Pons (tissue), 1 donor: ENCODE measurements around the gene AQR.
"Not testable (repeated sequence)": the region's sequence is repeated elsewhere in the genome, so short reads cannot be mapped to it uniquely, and the experiment has no call there.

ENCODE experiments used
- DNase-seq: peaks from one replicate; pipeline ENCODE4 v3.0.0-alpha.2; 2016; ENCODE audit warnings: low spot score

The AQR gene

DNA sequence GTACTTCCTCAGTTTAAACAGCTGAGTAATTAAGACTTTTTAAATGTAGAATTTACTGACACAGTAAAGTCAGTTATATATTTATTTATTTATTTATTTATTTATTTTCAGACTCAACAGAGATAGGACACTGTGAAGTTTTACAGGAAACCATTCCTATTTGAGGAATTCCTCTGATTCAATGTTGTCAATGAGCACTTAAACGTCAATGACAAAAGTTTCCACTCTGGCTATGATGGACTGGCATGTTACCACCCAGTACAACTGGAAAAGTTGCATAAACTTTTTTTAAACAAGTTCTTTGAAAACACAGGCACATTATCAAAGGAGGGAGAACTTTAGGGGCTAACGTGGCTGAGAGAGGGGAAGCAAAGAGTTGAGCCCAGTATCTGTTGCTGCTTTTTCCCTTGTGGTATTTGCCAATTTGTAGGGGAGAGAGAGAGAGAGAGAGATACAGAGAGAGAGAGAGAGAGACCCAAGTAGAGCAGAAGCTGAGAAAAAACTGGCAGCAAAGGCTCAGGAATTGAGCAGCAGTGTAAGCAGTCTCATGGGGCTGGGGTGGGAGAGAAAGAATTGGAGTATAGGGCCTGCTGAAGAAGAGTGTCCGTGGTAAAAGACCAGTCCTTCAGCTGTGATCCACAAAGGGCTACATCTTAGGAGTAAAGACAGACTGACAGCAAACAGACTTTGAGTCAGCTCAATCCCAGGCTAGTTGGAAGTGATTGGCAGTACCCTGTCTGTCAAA lies 155.9 kb downstream of the AQR start:
- no peak for DNase-seq

DNA sequence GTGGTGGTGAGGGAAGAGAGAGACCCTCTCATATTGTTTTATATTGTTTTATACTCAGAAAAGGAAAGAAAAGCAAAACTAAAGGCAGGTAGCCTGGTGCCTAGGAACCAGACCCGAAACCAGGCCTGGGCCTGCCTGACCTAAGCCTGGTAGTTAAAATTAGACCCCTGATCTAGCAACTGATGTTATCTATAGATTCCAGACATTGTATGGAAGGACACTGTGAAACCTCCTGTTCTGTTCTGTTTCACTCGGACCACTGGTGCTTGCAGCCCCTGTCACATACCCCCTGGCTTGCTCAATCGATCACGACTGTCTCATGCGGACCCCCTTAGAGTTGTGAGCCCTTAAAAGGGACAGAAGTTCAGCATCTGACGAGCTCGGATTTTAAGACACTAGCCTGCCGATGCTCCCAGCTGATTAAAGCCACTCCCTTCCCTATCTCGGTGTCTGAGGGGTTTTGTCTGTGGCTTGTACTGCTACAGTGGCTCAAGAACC lies 156.6 kb downstream of the AQR start:
- DNase-seq, result not testable (repeated sequence)

DNA sequence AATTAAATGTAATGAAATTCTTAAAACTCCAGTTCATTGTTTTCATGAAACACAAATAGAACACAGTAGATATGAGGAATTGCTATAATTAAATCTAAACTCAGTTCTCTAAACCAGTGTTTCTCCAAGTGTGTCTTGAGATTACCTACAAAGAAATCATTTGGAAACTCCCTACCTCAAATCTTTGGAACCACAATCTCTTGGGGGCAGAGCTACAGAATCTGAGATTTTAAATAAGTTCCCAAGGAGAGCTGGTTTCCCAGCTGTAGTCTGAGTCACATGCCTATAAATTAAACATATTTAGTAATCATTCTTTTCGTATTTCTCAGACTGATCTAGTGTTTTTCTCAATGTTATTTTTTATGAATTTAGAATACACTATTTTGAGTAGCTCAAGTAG lies 157.2 kb downstream of the AQR start:
- DNase-seq, result no peak

DNA sequence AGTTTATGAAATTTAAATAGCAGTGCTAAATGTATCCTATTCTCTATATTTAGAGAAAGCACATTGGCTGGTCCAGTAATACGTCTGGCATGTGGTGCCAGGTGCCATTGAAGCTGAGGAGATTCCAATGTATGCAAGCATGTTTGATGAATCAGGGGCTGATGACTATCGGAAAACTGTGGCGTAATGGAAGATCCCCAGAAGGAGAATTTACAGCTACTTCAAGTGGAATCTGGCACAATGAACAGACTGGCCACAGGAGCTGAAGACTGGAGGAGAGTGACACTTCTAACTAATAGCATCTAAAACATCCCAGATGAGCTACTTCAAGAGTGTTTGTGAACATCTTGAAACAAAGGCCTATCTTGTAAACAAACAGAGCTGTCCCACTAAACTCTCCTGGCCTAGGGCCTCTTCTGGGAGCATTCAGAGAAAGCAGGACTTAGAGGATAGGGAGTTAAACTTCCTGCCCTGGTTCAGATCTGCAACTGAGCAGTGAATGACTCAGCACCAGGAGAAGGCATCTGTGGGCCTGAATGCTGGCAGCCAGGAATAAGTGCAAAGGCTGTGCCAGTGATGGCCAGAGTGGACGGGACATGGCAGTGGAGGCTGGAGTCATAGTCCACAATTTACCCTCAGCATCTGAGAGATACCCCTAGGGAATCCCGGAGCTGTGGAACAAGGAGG lies 159.0 kb downstream of the AQR start:
- DNase-seq, result no peak

DNA sequence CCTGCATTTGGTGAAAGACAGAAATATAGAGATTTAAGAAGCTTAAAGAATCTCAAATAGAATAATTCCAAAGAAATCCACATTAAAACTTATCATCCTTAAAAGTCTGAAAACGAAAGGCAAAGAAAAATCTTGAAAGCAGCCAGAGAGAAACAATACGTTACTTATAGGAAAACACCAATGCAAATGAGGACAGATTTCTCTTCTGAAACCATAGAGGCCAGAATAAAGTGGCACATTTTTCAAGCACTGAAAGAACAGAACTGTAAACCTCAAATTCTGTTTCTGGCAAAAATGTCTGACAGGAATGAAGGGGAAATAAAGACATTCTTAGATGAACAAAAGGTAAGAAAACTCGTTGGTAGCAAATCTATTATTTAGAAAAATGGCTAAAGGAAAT lies 160.4 kb downstream of the AQR start:
- DNase-seq, result no peak

DNA sequence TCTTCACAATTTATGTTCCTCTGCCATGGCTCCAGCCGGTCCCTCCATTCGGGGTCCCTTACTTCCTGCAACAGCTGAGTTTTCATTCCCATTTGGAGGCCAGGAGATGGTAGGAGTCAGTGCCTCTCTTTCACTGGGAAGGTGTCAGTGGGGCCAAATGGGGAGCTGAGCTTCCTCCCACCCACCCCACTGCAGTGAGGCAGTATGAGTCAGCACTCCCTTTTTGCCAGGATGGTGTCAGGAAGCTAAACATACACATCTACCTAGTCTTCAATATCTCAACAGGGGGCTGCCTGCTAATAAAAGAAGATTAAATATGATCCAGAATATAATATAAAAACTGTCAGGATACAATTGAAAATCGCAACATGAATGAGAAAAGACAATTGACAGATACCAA lies 161.5 kb downstream of the AQR start:
- DNase-seq, result no peak

DNA sequence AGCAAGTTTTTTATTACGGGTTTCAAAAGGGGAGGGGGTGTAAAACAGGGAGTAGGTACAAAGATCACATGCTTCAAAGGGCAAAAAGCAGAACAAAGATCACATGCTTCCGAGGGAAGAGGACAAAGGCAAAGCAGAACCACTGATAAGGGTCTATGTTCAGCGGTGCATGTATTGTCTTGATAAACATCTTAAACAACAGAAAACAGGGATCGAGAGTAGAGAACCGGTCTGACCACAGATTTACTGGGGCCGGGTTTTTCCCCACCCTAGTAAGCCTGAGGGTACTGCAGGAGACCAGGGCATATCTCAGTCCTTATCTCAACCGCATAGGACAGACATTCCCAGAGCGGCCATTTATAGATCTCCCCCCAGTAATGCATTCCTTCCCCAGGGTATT lies 162.3 kb downstream of the AQR start:
- not testable (repeated sequence) for DNase-seq

DNA sequence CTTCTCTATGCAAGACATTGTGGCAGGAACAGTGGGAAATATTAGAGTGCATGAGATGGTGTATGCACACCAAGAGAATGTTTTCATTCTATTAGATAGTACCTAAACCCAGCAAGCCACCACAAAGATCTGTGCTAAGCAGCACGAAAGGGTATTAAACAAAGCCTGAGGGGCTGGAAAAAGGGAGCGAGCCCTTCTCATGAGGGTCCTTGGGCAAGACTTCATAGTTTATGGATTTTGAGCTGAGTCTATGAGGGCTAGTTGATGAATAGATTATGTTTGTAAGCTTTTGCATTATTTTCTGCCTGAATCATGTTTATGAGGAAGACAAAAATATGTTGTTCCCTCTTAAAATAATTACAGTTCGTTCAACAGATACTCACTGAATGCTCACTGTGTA lies 164.8 kb downstream of the AQR start:
- no peak for DNase-seq

DNA sequence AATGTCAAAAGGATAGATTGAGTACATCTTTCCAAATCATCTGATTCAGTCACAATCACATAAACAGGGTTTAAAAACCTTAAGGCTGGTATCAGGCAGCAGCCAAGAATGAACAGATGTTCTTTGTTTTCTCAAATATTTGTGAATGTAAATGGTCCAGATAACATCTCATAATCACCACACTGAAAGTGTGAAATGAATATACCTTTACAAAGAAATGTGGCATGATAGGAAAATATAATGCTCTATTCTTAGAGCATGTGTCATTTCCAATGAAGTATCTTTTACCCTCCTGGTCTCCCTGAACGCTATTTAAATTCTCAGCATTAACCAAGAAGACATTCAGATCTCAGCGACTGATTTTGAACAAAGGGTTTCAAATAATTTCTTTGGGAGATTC lies 165.4 kb downstream of the AQR start:
- no peak for DNase-seq

DNA sequence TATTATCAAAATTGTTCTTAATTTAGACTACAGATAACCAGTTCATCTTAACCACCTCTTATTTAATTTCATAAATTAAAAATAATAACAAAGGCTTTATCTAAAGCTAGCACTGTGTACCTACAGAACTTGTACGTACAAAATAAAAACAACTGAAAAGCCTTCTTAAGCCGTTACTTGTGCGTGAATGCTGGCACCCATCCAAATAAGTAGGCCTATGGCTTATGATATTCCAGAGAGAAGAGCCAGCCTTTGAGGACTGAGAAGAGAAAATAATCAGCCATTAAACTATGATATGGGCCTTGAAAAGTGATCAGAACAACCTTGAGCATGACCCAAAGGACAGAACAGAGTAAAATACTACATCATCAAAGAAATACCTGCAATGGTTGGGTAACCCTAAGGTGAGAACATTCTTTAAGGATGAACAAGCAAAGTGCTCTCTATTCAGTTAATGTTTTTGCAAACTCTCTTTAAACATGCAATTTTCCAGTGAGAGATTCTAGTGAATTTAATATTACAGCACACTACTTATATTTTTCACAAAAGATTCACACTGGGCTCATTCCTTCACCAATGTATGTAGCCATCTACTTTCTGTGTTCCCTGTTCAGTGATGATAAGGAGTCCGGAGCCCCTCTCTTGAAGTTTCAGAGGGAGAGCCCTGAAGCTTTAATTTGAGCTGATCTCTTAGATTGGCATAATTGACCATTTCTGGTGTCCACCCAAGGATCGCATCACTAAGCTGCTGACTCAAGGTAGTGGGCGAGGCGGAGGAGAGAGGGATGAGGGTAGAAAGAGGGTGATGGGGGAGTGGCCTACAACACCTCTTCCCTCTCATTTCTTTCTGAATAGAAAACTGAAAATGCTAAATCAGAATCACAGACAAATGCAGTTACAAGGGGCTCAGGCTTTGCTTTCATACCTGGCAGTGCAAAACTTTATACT lies 166.5 kb downstream of the AQR start:
- DNase-seq, result no peak

DNA sequence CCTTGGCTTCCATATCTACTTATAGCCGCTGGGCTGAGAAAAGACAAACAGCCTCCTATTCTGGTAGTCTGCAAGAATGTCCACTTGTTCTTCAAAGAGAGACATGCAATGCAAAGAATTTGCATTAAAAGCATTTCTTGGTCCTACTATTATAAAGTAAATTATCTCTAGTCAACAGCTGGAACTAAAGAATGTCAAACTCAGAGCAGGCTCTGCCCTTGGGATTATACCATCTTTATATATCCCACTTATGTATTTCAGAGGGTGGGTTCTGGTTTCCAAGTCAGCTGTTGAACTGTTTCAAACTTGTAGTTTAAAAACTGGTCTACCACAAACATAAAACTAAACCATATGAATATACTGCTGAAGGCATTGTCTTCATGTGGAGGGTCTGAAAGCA lies 167.2 kb downstream of the AQR start:
- DNase-seq, result no peak
